Ovary (tissue), 9 donors: ENCODE results near the gene CA10. TPM values are rescaled to one million over a fixed set of nuclear protein-coding genes. Genes with fewer than 3 reads are reported as not detected.

Source experiments
- DNase-seq, 5 donors: peaks; one replicate each; pipeline ENCODE4 v3.0.0-alpha.2; 2019 to 2020
- H3K27ac ChIP-seq, 2 donors: fragments of 200-600 bp; one replicate each; pipeline versions ENCODE4 v1.5.1 to v1.8.0; 2019 to 2022
- H3K27me3 ChIP-seq: fragments of 200-600 bp; one replicate; pipeline ENCODE4 v1.8.0; 2022
- H3K36me3 ChIP-seq: fragments of 200-600 bp; sonication (generic); one replicate; pipeline ENCODE4 v1.5.1; 2019
- H3K4me1 ChIP-seq: one replicate; pipeline ENCODE4 v1.8.1; 2013; ENCODE audit warnings: mild to moderate bottlenecking, moderate library complexity; ENCODE audit not compliant: insufficient read depth
- H3K4me3 ChIP-seq: fragments of 200-600 bp; sonication (generic); one replicate; pipeline ENCODE4 v1.5.1; 2017
- H3K9me3 ChIP-seq, 2 donors: fragments of 200-600 bp in 1 of 2; sonication (generic) in 1 of 2; one replicate each; pipeline versions ENCODE4 v1.5.1 to v1.8.1; 2013 to 2019; ENCODE audit warnings: mild to moderate bottlenecking in 1 of 2, moderate library complexity in 1 of 2
- EP300 ChIP-seq: sonication (generic); formaldehyde crosslinking; IDR thresholded peaks from one replicate; pipeline ENCODE4 v1.6.1; 2017; ENCODE audit warnings: antibody characterized with exemption
- POLR2A ChIP-seq: fragments of 450-650 bp; IDR thresholded peaks from one replicate; pipeline ENCODE4 v1.6.1; 2017; ENCODE audit warnings: antibody characterized with exemption, mild to moderate bottlenecking, moderate library complexity
- WGBS, 3 donors: extraction: QIAGEN DNeasy Blood & Tissue Kit in 1 of 3; methylation state at CpG; one replicate each; pipeline versions ENCODE4 v1.1.5 to v1.1.7; 2013 to 2017; 5-methylcytosine and 5-hydroxymethylcytosine counted together
- intact Hi-C, 4 donors: fragments of 100-400 bp; cut with DNase I; formaldehyde crosslinking; loops; one replicate each; pipeline versions ENCODE4 v1.11.0 to v1.15.1; 2022 to 2023
- polyA plus RNA-seq, 2 donors: library from polyadenylated mRNA; stranded (reverse); fragments of 200-250 nt in 1 of 2; fragments of 350-450 nt in 1 of 2; fragmentation: Illumina TruSeq in 1 of 2; extraction: RNeasy Lipid Tissue Mini Kit (QIAGEN cat#74804) in 1 of 2; gene quantifications; one replicate each; pipeline ENCODE4 v1.2.3, GENCODE V29; 2013 to 2014
- total RNA-seq, 7 donors: library from RNA; depleted of rRNA in 2 of 7; stranded (reverse); fragments of >200 nt in 2 of 7; fragmentation: NEBNext Ultra II Directional in 3 of 7; extraction: Animal tissue kit (Norgen Biotek cat#: 25700) in 3 of 7; gene quantifications; one replicate each; pipeline versions ENCODE4 v1.1.0 to v1.2.4, GENCODE V29; 2016 to 2023
- TF ChIP-seq, protein P1 (sequence below), 3 donors: fragments of 450-650 bp in 2 of 3; fragments of 200-600 bp in 1 of 3; IDR thresholded peaks; one replicate each; pipeline versions ENCODE4 v1.5.1 to v1.8.0; 2016 to 2022; ENCODE audit warnings: antibody characterized with exemption in 3 of 3, mild to moderate bottlenecking in 1 of 3
- donor health status: DM: no; HTN: no; CAD: no; lungs with moderate emphysema.
- donor health status: DM: no; HTN: no; CAD: no.
- donor health status: Bipolar disorder and iron deficiency.
- donor health status: DM: yes; HTN: yes; CAD: no.
- donor health status: DM: no; HTN: no; CAD: no.
- donor health status: DM: yes; HTN: yes; CAD: no.

The CA10 gene
- total and polyA plus RNA-seq, 9 donors, result 0.34 to 4.3 (median 1.2) TPM; not detected in 2

DNA sequence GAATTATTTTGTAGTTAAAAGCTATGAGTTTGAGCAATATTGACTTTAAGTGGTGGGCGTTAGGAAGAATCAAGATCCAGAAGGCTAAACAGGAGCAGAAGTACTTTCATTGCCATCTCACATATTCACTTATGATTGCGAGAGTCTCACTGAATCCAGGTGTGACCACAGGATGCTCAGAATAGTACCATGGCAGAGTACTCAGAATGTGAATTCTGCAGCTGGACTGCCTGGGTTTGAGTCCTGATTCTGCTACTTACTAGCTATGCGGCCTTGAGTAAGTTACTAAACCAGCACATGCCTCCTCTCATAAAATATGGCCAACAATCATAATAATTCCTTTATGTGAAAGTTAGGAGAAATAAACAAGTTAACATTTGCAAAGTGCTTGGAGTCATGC is 109.5 kb downstream of the CA10 start:
- H3K27ac ChIP-seq, result no peak overlapping the region

DNA sequence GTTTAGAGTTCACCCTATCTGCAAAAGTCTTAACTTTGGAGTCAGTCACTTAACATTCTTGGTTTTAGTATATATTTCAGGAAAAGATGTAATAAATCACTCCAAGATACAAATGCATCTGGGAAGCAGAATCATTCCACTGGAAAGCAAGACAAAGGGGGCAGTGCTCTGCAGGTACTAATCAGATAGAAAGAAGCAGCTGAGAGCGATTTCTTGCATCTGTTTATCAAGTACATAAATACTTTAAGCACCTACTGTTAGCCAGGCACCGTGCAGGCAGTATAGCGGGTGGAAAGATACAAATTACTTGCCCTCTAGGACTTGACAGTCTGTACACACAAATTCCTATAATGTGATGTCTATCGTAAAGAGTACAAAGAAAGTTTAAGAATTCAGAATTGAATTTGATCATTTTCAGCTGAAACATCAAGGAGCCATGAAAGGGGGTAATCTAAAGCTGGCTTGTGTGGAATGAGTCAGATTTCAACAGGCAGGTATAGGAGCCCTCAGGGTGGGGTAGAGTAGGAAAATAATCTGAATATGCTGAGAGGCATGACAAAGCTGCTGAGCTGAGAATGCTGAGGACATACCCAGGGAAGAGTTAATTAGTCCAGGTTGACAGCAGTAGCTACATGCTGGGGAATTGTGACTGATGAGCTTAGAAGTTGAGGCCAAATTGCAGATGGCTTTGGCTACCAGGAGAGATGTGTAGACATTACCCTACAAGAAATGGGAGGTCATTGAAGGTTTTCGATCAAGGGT is 110.2 kb downstream of the CA10 start:
- Histone ChIP-seq H3K4me3 (no peak overlapping the region), H3K27ac (no peak overlapping the region), H3K27me3 (no peaks in the 10 kb centered on the region), H3K9me3 (no peaks in the 10 kb centered on the region), H3K4me1 (no peaks in the 10 kb centered on the region), H3K36me3 (no peaks in the 10 kb centered on the region)
- TF ChIP-seq EP300 (no peak), POLR2A (no peak)
- TF ChIP-seq, protein P1, sequence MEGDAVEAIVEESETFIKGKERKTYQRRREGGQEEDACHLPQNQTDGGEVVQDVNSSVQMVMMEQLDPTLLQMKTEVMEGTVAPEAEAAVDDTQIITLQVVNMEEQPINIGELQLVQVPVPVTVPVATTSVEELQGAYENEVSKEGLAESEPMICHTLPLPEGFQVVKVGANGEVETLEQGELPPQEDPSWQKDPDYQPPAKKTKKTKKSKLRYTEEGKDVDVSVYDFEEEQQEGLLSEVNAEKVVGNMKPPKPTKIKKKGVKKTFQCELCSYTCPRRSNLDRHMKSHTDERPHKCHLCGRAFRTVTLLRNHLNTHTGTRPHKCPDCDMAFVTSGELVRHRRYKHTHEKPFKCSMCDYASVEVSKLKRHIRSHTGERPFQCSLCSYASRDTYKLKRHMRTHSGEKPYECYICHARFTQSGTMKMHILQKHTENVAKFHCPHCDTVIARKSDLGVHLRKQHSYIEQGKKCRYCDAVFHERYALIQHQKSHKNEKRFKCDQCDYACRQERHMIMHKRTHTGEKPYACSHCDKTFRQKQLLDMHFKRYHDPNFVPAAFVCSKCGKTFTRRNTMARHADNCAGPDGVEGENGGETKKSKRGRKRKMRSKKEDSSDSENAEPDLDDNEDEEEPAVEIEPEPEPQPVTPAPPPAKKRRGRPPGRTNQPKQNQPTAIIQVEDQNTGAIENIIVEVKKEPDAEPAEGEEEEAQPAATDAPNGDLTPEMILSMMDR (IDR thresholded peaks at IDR 0.05), result no peak
- intact Hi-C loops, result no loop called here
- 65 to 79% (median 77%) methylated on average over 5 of the region's 5 CpGs for WGBS, 3 donors
- DNase-seq, result no peak

More for the DNA sequence above, 109.5 kb downstream of the CA10 start:
- Histone ChIP-seq H3K4me1 (no peaks in the 10 kb centered on the region), H3K4me3 (no peak overlapping the region), H3K9me3 (no peaks in the 10 kb centered on the region), H3K36me3 (no peaks in the 10 kb centered on the region), H3K27me3 (no peaks in the 10 kb centered on the region)
- intact Hi-C loops, result no loop called here
- WGBS, 3 donors, result 74 to 82% (median 80%) methylated on average over 3 of the region's 3 CpGs
- TF ChIP-seq, protein P1 (IDR thresholded peaks at IDR 0.05), result no peak
- no peak for TF ChIP-seq EP300
- TF ChIP-seq POLR2A, result no peak
- no peak for DNase-seq

DNA sequence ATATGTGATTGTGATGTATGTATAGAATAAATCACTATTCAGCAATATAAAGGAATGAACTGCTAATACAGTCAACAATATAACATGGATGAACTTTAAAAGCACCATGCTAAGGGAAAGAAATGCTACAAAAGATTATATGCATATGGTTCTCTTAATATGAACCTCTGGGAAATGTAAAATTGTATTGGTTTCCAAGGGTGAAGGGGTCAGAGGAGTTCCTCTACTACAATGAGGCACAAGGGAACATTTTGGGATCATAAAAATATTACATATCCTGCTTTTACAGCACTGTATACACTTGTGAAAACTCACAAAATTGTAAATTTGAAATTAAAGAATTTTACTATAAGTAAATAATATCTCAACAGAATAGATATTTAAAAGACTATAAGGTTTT is 111.4 kb downstream of the CA10 start:
- intact Hi-C loops, result no loop called here

DNA sequence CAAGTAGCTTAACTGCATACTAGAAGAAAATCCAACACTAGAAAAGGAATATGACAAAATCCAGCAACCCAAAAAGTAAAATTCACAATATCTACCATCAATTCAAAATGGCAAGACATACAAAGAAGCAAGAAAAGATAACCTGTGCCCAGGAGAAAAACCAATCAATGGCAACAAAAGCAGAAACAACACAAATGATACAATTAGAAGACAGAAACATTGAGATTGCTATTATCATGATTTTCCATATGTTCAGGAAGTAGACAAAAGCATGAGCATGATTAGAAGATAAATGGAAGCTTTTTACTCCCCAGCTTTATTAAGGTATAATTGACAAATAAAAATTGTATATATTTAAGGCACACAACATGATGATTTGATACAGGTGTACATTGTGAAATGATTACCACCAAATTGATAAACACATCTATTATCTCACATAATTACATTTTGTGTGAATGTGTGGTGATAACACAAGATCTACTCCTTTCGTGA is 117.3 kb downstream of the CA10 start:
- H3K4me3 ChIP-seq, result no peak overlapping the region
- 94 to 98% (median 98%) methylated on average over 1 of the region's 1 CpG for WGBS, 3 donors
- H3K4me1 ChIP-seq, result no peaks in the 10 kb centered on the region
- no peaks in the 10 kb centered on the region for H3K27me3 ChIP-seq
- no peak overlapping the region for H3K27ac ChIP-seq
- intact Hi-C loops, result no loop called here
- TF ChIP-seq, protein P1 (IDR thresholded peaks at IDR 0.05), result no peak
- TF ChIP-seq POLR2A (no peak), EP300 (no peak)
- no peaks in the 10 kb centered on the region for H3K9me3 ChIP-seq
- no peak for DNase-seq
- H3K36me3 ChIP-seq, result no peaks in the 10 kb centered on the region

More for the DNA sequence above, 111.4 kb downstream of the CA10 start:
- Histone ChIP-seq H3K4me1 (no peaks in the 10 kb centered on the region), H3K27ac (no peak overlapping the region), H3K9me3 (no peaks in the 10 kb centered on the region), H3K36me3 (no peaks in the 10 kb centered on the region), H3K4me3 (no peak overlapping the region), H3K27me3 (no peaks in the 10 kb centered on the region)
- DNase-seq, result no peak
- TF ChIP-seq, protein P1 (IDR thresholded peaks at IDR 0.05), result no peak
- TF ChIP-seq EP300, result no peak
- no peak for TF ChIP-seq POLR2A
